T-helper 2 cell (primary cell): ENCODE results near the gene NPAS3.

Experiments used
- DNase-seq, 5 experiments: peaks; one replicate each; pipeline versions ENCODE4 v3.0.0 to v3.0.0-alpha.2; 2012 to 2022

NPAS3 gene

DNA sequence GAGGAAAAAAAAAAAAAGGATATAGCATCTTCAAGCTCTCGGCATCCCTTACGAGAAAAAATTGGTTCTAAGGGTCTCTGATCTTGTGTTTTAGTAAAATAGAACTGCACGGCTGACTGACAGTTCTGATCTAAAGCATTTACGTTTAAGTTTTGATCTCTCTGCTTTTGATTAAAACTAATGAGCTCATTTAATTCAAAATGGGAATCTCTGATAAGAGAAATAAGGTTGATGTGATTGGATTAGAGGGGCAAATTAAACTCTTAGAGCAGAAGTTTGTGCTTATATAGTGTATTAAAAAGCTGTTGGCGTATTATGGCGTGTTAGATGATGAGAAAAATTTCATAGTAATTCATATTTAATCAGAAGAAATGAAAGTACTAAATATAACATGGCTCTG is 794.6 kb downstream of the NPAS3 start:
- DNase-seq: no peak

GRCh38 chr14:33733721-33734120 is 795.0 kb downstream of the NPAS3 start:
- no peak for DNase-seq

DNA sequence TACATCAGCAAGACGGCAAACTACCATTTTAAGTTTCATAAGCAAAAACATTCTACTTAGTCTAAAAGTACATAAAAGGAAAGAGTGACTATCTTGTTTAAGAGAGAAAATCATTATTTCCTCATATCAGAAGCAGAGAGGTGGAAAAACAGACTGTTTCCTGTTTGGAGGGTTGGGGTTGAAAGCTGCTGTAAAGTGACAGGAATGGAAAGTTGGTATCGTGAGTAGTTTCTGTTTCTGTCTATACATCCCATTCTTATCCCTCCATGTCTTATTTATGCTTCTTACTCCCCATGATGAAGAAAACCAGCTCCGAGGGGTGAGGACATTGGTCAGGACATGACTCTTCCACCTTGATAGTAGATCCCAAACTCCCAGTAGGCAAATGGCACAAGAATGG is 795.7 kb downstream of the NPAS3 start:
- peak in 1 of 5 experiments; percentile 30 for DNase-seq

DNA sequence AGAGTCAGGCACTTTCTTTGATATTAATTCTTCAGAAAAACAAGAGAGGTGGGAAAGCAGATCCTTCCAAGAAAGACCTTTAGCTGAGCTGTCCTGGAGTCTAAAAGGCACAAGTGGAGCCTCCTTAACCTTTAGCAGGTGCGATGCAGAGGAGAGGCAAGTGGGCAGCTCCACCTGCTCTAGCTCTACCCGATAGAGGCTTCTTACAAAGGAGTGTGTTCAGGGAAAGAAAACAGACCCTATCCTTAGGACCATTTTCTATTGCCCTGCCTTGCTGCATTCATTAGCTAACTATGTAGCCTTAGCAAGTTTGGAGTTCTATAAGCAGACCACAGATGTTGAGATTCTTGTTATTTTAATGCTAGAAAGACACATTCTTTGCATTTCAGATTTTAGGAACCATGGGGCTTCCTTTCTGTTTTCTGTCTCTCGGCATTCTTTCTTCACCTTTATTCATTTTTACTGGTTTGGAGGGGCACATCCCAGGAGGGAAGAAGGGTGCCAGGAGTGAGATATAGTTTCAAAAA is 797.7 kb downstream of the NPAS3 start:
- no peak for DNase-seq

- no peak for DNase-seq
Measured at GRCh38 chr14:33736979-33737378, 798.3 kb downstream of the NPAS3 start.

DNA sequence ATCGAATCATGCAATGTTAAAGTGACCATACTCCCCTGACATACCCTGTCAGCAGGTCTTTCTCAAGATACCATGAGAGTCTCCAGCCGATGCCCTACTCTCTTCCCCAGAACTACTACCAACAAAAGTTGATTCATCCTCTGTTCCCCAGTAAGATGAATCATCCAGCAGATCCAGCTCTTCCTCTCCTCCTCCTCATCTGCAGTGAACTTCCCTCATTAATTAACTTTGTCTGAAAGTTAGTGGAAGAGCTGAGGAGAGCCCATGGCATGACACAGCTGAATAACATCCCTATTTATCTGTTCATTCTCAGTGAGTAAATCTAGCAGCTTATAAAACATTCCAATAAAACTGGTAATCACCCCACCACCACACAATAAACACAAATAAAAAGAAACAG is 798.8 kb downstream of the NPAS3 start:
- DNase-seq: no peak

GRCh38 chr14:33738029-33738428 is 799.4 kb downstream of the NPAS3 start:
- DNase-seq: no peak

DNA sequence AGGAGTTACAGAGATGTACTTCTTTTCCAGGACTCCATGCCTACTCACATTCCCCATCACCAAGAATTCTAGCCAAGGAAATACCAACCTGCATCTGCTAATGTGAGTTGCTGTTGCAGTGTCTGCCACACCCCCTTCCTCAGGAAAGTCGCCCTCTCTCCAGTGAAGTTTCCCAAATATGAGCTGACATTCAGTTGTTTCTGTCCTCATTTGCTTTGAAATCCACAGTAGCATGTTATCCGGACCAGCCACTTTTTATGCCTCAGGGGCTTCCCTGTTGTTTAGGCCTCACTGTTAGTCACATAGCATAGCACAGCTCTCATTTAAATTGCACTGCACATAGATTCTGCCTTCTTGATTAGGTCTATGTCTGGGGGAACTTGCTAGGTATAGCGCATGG is 799.8 kb downstream of the NPAS3 start:
- no peak for DNase-seq

DNA sequence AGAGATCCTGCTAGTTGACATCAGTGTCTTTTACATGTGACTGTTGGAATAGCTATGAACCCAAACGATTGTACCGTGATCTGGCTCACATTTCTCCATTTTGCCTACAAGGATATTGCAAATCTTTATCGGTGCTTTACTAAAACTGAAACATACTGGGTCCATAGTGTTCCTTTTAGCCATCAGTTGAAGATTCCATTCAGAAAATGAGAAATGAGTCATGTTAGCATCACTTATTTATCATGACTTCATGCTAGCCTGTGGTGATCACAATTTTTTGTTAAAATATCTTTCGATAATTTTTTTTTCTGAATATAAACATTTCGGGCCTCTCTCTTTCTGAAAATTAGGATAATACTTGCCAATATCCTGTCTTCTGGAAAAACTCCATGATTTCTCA is 801.9 kb downstream of the NPAS3 start:
- DNase-seq: no peak

DNA sequence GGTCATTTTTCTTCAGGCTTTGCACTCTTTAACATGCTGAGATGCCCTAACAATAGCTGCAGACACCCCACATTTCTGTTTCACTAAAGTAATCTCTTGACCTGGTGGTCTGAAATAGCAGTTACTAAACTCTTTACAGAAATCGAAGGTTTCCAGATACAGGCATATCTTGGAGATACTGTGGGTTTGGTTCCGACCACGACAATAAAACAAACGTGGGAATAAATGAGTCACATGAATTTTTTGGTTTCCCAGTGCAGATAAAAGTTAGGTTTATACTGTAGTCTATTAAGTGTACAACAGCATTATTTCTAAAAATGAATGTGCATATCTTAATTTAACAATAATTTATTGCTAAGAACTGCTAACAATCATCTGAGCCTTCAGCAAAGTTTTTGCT is 803.5 kb downstream of the NPAS3 start:
- peak in 1 of 5 experiments; percentile 2 for DNase-seq

DNA sequence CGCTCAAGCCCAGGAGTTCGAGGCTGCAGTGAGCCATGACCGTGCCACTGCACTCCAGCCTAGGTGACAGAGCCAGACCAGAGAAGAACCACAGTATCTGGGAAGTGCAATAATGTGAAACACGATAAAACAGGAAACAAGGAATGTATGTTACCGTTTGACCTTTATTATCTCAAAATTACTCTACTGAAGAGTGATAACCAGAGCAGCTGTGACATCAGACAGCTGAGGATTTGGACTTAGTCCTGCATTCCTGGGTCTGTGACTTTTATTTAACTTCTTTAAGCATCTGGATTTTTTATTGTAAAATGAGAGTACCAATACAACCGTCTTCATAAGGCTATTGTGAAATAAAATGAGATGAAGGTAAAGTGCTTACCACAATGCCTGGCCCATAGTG is 806.5 kb downstream of the NPAS3 start:
- no peak for DNase-seq

- DNase-seq: no peak
Measured at GRCh38 chr14:33747749-33748148, 809.1 kb downstream of the NPAS3 start.

- no peak for DNase-seq
Measured at GRCh38 chr14:33754261-33754660, 815.6 kb downstream of the NPAS3 start.

DNA sequence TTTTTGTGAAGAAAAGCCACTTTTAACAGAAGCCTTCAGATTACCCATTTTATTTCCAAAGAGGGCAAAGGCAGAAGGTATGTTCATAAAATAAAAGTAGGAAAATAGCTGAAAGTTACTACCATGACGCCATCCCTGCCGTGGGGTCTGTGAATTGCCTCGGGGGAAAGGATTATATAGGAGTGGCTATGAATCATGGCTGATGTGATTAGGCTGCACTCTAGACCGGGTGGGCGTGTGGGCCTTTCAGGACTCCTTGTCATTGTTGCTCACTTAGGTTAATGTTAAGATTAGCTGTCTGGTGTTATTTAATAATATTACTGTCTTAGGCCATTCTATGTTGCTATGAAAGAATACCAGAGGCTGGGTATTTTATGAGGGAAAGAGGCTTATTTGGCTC is 816.7 kb downstream of the NPAS3 start:
- no peak for DNase-seq

DNA sequence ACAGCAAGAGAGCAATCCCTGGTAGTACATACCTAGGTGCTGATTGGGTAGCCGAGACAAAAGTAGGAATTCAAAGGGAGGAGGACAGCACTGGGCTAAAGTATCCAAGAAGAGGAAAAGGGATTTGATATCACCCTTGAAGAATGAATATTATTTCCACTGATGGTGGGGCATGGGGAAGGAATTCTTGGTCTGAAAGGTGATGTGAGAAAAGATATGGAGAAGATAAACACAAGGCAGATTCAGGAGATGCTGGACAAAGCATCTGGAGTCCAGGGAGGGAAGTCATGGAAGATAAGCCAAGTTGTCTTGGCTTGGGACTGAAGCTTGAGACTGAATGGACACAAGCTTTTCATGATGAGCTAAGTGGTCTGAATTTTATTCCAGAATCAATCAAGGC is 818.2 kb downstream of the NPAS3 start:
- DNase-seq: no peak

DNA sequence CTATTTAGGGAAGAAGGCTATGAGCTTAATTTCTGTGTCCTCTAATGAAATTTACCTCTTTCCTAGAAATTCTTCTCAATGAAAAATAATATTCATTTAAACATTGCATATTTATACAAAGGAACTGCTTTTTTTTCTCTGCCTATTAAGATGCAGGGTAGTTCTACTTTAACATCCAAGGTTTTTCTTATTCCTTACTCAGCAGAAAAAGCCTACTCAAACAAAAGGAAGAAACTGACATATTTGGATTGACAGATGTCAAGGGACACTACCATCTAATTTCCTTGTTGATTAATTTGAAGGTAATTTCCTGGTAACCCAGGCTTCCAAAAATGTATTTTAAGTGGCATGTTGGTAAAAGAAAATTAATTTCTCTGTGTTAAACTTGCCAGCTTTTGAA is 819.9 kb downstream of the NPAS3 start:
- no peak for DNase-seq

DNA sequence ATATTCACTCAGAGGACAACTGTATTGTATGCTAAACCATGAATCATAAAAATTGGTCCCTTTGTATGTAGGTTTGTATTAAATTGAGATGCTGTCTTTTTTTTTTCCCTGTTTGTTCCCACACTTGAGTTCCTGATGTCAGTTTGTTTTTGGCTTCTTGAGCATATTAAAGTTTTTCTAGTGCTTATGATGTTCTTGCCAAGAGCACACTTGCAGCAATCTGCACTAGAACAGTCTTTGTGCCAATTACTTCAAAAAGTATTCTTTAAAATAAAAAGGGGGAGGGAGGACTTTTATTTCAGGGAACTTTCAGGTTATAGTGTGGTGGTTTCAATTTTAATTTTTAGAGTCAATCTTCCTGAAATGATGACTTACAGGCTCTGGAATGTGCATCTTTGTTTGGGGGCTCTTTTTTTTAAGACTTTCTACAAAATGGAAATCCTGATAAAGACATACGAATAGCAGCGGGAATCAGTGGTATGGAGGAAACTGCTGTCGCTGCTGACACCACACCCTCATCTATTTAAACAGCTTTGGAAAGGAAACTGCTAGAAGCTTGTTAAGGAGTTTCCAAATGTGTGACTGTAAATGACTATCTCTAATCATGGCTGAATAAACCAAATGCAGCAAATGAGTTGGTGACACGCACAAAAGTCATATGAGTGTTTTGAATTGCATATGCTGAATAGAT is 823.6 kb downstream of the NPAS3 start:
- DNase-seq: no peak

- no peak for DNase-seq
Measured at GRCh38 chr14:33764876-33765650, 826.4 kb downstream of the NPAS3 start.

DNA sequence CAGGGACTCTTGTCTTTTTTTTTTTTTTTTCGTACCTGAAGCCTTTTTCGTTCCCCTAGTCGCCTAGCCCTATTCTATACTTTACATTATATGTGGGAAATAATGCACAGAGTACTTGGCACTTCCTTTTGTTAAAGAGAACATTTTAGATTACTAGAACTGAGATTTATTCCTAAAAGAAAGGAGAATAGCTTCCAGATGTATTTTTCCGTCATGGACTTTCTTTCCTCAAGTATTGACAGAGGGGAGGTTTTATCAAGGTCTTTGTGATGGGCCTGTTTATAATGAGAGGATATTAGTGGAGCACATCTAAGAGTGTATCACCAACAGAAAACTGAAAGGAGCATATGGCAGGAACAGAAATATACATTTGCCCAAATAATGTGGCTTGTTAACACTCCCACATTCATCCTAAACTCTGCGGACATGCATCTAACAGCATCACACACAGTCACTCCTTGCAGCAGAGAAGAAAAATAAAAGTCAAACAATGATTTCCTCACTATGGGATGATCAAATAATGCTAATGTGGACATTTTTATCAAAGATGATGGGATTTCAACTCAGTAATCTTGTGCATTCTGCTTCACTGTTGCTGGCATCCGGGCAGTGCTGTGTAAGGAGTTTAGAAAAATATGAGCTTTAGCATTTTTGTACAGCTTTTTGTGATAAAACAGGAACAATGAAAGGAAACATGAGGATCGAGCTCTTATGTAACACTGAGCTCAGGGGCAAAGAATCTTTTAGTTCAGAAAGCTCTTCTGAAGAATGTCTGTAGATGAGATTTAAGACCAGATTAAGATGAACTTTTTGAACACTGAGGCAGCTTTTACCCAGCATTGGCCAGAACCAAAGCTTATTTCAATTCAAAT is 829.1 kb downstream of the NPAS3 start:
- DNase-seq: no peak

- DNase-seq: no peak
Measured at GRCh38 chr14:33768458-33768830, 829.8 kb downstream of the NPAS3 start.

- no peak for DNase-seq
Measured at GRCh38 chr14:33773205-33774030, 834.7 kb downstream of the NPAS3 start.

GRCh38 chr14:33774161-33774560 is 835.5 kb downstream of the NPAS3 start:
- DNase-seq: no peak
